ENCODE measurements around the gene TRMU.

Gene TRMU

GRCh38 chr22:46351131-46351735, 15.7 kb downstream of the TRMU start:
- ChIA-PET POLR2A (ENCODE audit: low non-redundant PET) (no interaction called here), CTCF (no interaction called here)
- DNase-seq (ENCODE audit: low spot score) = no peak
- H3K27ac ChIP-seq = peak overlapping the region; percentile 81
- no peak for TF ChIP-seq CTCF (conservative IDR thresholded peaks at IDR 0.05; ENCODE audit: low read depth)

- peak overlapping the region; percentile 81 for H3K27ac ChIP-seq
- CTCF ChIA-PET = interaction anchor here (0.6 to 0.8 kb wide), 2 partner anchors 176 to 1059 kb away, joined by 3 read pairs; no protein-coding TSS in a partner anchor
- DNase-seq (ENCODE audit: low spot score) = no peak
- POLR2A ChIA-PET (ENCODE audit: low non-redundant PET) = no interaction called here
- TF ChIP-seq CTCF (conservative IDR thresholded peaks at IDR 0.05; ENCODE audit: low read depth) = no peak
Observed at GRCh38 chr22:46351767-46352166, 16.3 kb downstream of the TRMU start.

GRCh38 chr22:46352276-46352675, 16.8 kb downstream of the TRMU start:
- DNase-seq (ENCODE audit: low spot score) = no peak
- ChIA-PET CTCF (interaction anchor here (0.6 to 0.8 kb wide), 2 partner anchors 176 to 1060 kb away, joined by 3 read pairs; no protein-coding TSS in a partner anchor), POLR2A (ENCODE audit: low non-redundant PET) (no interaction called here)
- peak overlapping the region; percentile 81 for H3K27ac ChIP-seq
- TF ChIP-seq CTCF (conservative IDR thresholded peaks at IDR 0.05; ENCODE audit: low read depth) = no peak

GRCh38 chr22:46352691-46353386, 17.3 kb downstream of the TRMU start:
- ChIA-PET CTCF (interaction anchor here (0.6 to 0.8 kb wide), 3 partner anchors 15 to 175 kb away, joined by 3 read pairs; no protein-coding TSS in a partner anchor), POLR2A (ENCODE audit: low non-redundant PET) (no interaction called here)
- peak; percentile 72 for DNase-seq (ENCODE audit: low spot score)
- no peak for TF ChIP-seq CTCF (conservative IDR thresholded peaks at IDR 0.05; ENCODE audit: low read depth)
- peak overlapping the region; percentile 81 for H3K27ac ChIP-seq

GRCh38 chr22:46353483-46354105, 18.1 kb downstream of the TRMU start:
- DNase-seq (ENCODE audit: low spot score) = no peak
- POLR2A ChIA-PET (ENCODE audit: low non-redundant PET) = no interaction called here
- H3K27ac ChIP-seq = peak overlapping the region; percentile 81
- CTCF ChIA-PET = interaction anchor here (0.6 kb wide), 2 partner anchors 14 to 106 kb away, joined by 3 read pairs; no protein-coding TSS in a partner anchor
- no peak for TF ChIP-seq CTCF (conservative IDR thresholded peaks at IDR 0.05; ENCODE audit: low read depth)

- POLR2A ChIA-PET (ENCODE audit: low non-redundant PET) = no interaction called here
Observed at GRCh38 chr22:46354176-46354992, 18.9 kb downstream of the TRMU start.

More at GRCh38 chr22:46354176-46354992, 18.9 kb downstream of the TRMU start:
- H3K27ac ChIP-seq = peak overlapping the region; percentile 81
- TF ChIP-seq CTCF (conservative IDR thresholded peaks at IDR 0.05; ENCODE audit: low read depth) = no peak
- CTCF ChIA-PET = interaction anchor here (0.8 kb wide), 1 partner anchor 13 kb away, joined by 3 read pairs; no protein-coding TSS in a partner anchor
- no peak for DNase-seq (ENCODE audit: low spot score)

Data from RWPE1 (cell line).